ENCODE results near the gene BSN. TPM values are rescaled to one million over a fixed set of nuclear protein-coding genes. Genes with fewer than 3 reads are reported as not detected.
A peak's percentile ranks its signal among the peaks of the same experiment; 100 is the strongest.

Gene BSN
- total RNA-seq, 1 donor from 2014 or later, result 46.9 TPM

- TF ChIP-seq, protein P1, sequence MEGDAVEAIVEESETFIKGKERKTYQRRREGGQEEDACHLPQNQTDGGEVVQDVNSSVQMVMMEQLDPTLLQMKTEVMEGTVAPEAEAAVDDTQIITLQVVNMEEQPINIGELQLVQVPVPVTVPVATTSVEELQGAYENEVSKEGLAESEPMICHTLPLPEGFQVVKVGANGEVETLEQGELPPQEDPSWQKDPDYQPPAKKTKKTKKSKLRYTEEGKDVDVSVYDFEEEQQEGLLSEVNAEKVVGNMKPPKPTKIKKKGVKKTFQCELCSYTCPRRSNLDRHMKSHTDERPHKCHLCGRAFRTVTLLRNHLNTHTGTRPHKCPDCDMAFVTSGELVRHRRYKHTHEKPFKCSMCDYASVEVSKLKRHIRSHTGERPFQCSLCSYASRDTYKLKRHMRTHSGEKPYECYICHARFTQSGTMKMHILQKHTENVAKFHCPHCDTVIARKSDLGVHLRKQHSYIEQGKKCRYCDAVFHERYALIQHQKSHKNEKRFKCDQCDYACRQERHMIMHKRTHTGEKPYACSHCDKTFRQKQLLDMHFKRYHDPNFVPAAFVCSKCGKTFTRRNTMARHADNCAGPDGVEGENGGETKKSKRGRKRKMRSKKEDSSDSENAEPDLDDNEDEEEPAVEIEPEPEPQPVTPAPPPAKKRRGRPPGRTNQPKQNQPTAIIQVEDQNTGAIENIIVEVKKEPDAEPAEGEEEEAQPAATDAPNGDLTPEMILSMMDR (IDR thresholded peaks at IDR 0.05; ENCODE audit: partially characterized antibody, unreplicated experiment), result no peak
- H3K36me3 Mint-ChIP-seq (ENCODE audit: unreplicated experiment), result no peaks in the 10 kb centered on the region
- H3K9me3 Mint-ChIP-seq (ENCODE audit: unreplicated experiment), result peaks cover 19% of the 10 kb centered on the region
- H3K4me1 Mint-ChIP-seq (ENCODE audit: low read depth, unreplicated experiment), result peaks cover 9% of the 10 kb centered on the region
- no peak for DNase-seq
- H3K27me3 Mint-ChIP-seq (ENCODE audit: unreplicated experiment), result peaks cover 25% of the 10 kb centered on the region
- H3K27ac Mint-ChIP-seq (ENCODE audit: unreplicated experiment), result peak overlapping the region; percentile 52
- no peak overlapping the region for H3K4me3 Mint-ChIP-seq (ENCODE audit: unreplicated experiment)
Observed at GRCh38 chr3:49657208-49657915, 103.1 kb downstream of the BSN start.

GRCh38 chr3:49658711-49659110 is 104.4 kb downstream of the BSN start:
- TF ChIP-seq, protein P1 (IDR thresholded peaks at IDR 0.05; ENCODE audit: partially characterized antibody, unreplicated experiment), result no peak
- peaks cover 9% of the 10 kb centered on the region for H3K4me1 Mint-ChIP-seq (ENCODE audit: low read depth, unreplicated experiment)
- H3K36me3 Mint-ChIP-seq (ENCODE audit: unreplicated experiment), result no peaks in the 10 kb centered on the region
- peaks cover 19% of the 10 kb centered on the region for H3K9me3 Mint-ChIP-seq (ENCODE audit: unreplicated experiment)
- peaks cover 25% of the 10 kb centered on the region for H3K27me3 Mint-ChIP-seq (ENCODE audit: unreplicated experiment)
- H3K4me3 Mint-ChIP-seq (ENCODE audit: unreplicated experiment), result no peak overlapping the region
- no peak overlapping the region for H3K27ac Mint-ChIP-seq (ENCODE audit: unreplicated experiment)
- DNase-seq, result no peak

GRCh38 chr3:49659756-49660155 is 105.5 kb downstream of the BSN start:
- no peaks in the 10 kb centered on the region for H3K36me3 Mint-ChIP-seq (ENCODE audit: unreplicated experiment)
- peak overlapping the region; percentile 45 for H3K27ac Mint-ChIP-seq (ENCODE audit: unreplicated experiment)
- no peak for DNase-seq
- TF ChIP-seq, protein P1 (IDR thresholded peaks at IDR 0.05; ENCODE audit: partially characterized antibody, unreplicated experiment), result no peak
- H3K27me3 Mint-ChIP-seq (ENCODE audit: unreplicated experiment), result peaks cover 18% of the 10 kb centered on the region
- peaks cover 21% of the 10 kb centered on the region for H3K9me3 Mint-ChIP-seq (ENCODE audit: unreplicated experiment)
- H3K4me1 Mint-ChIP-seq (ENCODE audit: low read depth, unreplicated experiment), result peaks cover 9% of the 10 kb centered on the region
- H3K4me3 Mint-ChIP-seq (ENCODE audit: unreplicated experiment), result no peak overlapping the region

GRCh38 chr3:49661281-49661680 is 107.0 kb downstream of the BSN start:
- Mint-ChIP-seq H3K27me3 (ENCODE audit: unreplicated experiment) (peaks cover 21% of the 10 kb centered on the region), H3K4me3 (ENCODE audit: unreplicated experiment) (no peak overlapping the region), H3K27ac (ENCODE audit: unreplicated experiment) (no peak overlapping the region), H3K36me3 (ENCODE audit: unreplicated experiment) (no peaks in the 10 kb centered on the region), H3K9me3 (ENCODE audit: unreplicated experiment) (peaks cover 21% of the 10 kb centered on the region), H3K4me1 (ENCODE audit: low read depth, unreplicated experiment) (peaks cover 9% of the 10 kb centered on the region)
- TF ChIP-seq, protein P1 (IDR thresholded peaks at IDR 0.05; ENCODE audit: partially characterized antibody, unreplicated experiment), result no peak
- DNase-seq, result no peak

GRCh38 chr3:49662021-49662420 is 107.7 kb downstream of the BSN start:
- peaks cover 17% of the 10 kb centered on the region for H3K9me3 Mint-ChIP-seq (ENCODE audit: unreplicated experiment)
- TF ChIP-seq, protein P1 (IDR thresholded peaks at IDR 0.05; ENCODE audit: partially characterized antibody, unreplicated experiment), result no peak
- H3K4me1 Mint-ChIP-seq (ENCODE audit: low read depth, unreplicated experiment), result peaks cover 7% of the 10 kb centered on the region
- H3K36me3 Mint-ChIP-seq (ENCODE audit: unreplicated experiment), result no peaks in the 10 kb centered on the region
- no peak for DNase-seq
- no peak overlapping the region for H3K4me3 Mint-ChIP-seq (ENCODE audit: unreplicated experiment)
- H3K27me3 Mint-ChIP-seq (ENCODE audit: unreplicated experiment), result peaks cover 21% of the 10 kb centered on the region
- H3K27ac Mint-ChIP-seq (ENCODE audit: unreplicated experiment), result no peak overlapping the region

Data from glutamatergic neuron (in vitro differentiated cells).